Colonic mucosa (tissue), 4 donors: ENCODE data around the gene PPP6R2. TPM values are rescaled to one million over a fixed set of nuclear protein-coding genes. Genes with fewer than 3 reads are reported as not detected.
"Not testable (repeated sequence)": the region's sequence is repeated elsewhere in the genome, so short reads cannot be mapped to it uniquely, and the experiment has no call there.

Experiments used
- DNase-seq: peaks from one replicate; pipeline ENCODE4 v3.0.0-alpha.2; 2020
- H3K27ac ChIP-seq: fragments of 200-600 bp; one replicate; pipeline ENCODE4 v1.8.0; 2021
- H3K27me3 ChIP-seq: fragments of 200-600 bp; one replicate; pipeline ENCODE4 v1.8.0; 2021
- H3K36me3 ChIP-seq: fragments of 200-600 bp; one replicate; pipeline ENCODE4 v1.8.0; 2021
- H3K4me1 ChIP-seq: fragments of 200-600 bp; one replicate; pipeline ENCODE4 v1.8.0; 2021; ENCODE audit warnings: mild to moderate bottlenecking
- H3K4me3 ChIP-seq: fragments of 200-600 bp; one replicate; pipeline ENCODE4 v1.8.0; 2021
- H3K9ac ChIP-seq, 2 donors: one replicate each; pipeline ENCODE4 v1.7.0; 2013; ENCODE audit warnings: control low read depth in 2 of 2, low read depth in 2 of 2, low read length in 2 of 2
- H3K9me3 ChIP-seq: fragments of 200-600 bp; one replicate; pipeline ENCODE4 v1.8.0; 2021
- intact Hi-C: fragments of 100-400 bp; cut with DNase I; formaldehyde crosslinking; loops from one replicate; pipeline ENCODE4 v1.14.1; 2022
- total RNA-seq, 2 donors: library from RNA; stranded (reverse); fragmentation: NEBNext Ultra II Directional in 1 of 2; extraction: Animal tissue kit (Norgen Biotek cat#: 25700) in 1 of 2; gene quantifications; one replicate each; pipeline ENCODE4 v1.2.1, GENCODE V29; 2021
- TF ChIP-seq, protein P1 (sequence below): fragments of 200-600 bp; IDR thresholded peaks from one replicate; pipeline ENCODE4 v1.8.0; 2022; ENCODE audit warnings: antibody characterized with exemption, mild to moderate bottlenecking
- donor health status: healthy.
- donor health status: DM: no; HTN: no; CAD: no.
- donor health status: DM: no; HTN: no; CAD: no.

PPP6R2 gene
- total RNA-seq, 2 donors from 2014 or later = 34.1 to 55.9 TPM

DNA sequence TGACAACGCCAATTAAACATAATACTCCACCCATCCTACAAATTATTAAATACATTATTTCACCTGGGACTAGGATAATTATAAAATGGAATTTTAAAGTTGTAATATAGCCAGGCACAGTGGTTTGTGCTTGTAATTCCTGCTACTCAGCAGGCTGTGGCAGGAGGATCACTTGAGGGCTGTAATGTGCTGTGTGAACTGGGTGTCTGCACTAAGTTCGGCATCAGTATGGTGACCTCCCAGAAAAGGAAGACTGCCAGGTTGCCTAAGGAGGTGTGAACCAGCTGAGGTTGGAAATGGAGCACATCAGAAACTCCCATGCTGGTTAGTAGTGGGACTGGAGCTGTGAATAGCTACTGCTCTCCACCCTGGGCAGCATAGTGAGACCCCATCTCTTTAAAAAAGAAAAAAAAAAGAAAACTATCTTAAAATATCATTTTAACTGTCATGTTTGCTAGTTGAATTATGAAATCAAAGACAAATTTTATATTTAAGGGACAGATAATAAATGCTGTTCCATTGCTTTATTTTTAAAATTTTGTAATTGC is 28.0 kb downstream of the PPP6R2 start:
- H3K36me3 ChIP-seq = peaks cover 4% of the 10 kb centered on the region
- H3K4me3 ChIP-seq = no peak overlapping the region
- H3K4me1 ChIP-seq = no peaks in the 10 kb centered on the region
- H3K9ac ChIP-seq = no peak overlapping the region
- no peaks in the 10 kb centered on the region for H3K9me3 ChIP-seq
- intact Hi-C loops = no loop called here
- TF ChIP-seq, protein P1, sequence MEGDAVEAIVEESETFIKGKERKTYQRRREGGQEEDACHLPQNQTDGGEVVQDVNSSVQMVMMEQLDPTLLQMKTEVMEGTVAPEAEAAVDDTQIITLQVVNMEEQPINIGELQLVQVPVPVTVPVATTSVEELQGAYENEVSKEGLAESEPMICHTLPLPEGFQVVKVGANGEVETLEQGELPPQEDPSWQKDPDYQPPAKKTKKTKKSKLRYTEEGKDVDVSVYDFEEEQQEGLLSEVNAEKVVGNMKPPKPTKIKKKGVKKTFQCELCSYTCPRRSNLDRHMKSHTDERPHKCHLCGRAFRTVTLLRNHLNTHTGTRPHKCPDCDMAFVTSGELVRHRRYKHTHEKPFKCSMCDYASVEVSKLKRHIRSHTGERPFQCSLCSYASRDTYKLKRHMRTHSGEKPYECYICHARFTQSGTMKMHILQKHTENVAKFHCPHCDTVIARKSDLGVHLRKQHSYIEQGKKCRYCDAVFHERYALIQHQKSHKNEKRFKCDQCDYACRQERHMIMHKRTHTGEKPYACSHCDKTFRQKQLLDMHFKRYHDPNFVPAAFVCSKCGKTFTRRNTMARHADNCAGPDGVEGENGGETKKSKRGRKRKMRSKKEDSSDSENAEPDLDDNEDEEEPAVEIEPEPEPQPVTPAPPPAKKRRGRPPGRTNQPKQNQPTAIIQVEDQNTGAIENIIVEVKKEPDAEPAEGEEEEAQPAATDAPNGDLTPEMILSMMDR = no peak
- H3K27ac ChIP-seq = no peak overlapping the region
- no peaks in the 10 kb centered on the region for H3K27me3 ChIP-seq
- no peak for DNase-seq

DNA sequence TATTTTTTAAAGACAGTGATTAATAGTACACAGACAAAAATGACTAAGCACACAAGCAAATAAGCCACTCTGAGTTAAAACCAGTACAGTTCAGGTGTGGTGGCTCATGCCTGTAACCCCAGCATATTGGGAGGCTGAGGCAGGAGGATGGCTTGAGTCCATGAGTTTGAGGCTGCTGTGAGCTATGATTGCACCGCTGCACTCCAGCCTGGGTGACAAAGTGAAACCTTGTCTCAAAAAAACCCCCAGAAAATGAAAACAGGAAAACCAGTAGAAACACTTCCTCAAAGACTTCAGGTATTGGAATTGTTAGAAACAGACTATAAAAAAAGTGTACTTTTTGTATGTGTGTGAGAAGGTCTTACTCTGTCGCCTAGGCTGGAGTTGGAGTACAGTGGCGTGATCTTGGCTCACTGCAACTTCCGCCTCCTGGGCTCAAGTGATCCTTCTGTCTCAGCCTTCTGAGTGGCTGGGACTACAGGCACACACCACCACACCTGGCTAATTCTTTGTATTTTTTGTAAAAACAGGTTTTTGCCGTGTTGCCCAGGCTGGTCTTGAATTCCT is 33.0 kb downstream of the PPP6R2 start:
- Histone ChIP-seq H3K27ac (no peak overlapping the region), H3K27me3 (no peaks in the 10 kb centered on the region), H3K4me3 (no peak overlapping the region), H3K36me3 (peaks cover 4% of the 10 kb centered on the region), H3K4me1 (no peaks in the 10 kb centered on the region), H3K9me3 (no peaks in the 10 kb centered on the region), H3K9ac (no peak overlapping the region)
- TF ChIP-seq, protein P1 = no peak
- no peak for DNase-seq
- intact Hi-C loops = no loop called here

DNA sequence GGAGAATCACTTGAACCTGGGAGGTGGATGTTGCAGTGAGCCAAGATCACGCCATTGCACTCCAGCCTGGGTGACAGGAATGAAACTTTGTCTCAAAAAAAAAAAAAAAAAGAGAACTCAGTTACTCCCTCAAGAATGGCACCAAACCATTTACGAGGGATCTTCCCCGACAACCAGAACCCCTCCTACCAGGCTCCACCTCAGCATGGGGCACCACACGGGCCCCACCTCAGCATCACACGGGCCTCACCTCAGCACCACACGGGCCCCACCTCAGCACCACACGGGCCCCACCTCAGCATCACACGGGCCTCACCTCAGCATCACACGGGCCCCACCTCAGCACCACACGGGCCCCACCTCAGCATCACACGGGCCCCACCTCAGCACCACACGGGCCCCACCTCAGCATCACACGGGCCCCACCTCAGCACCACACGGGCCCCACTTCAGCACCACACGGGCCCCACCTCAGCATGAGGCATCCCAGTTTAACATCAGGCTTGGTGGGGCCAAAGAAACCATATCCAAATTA is 38.0 kb downstream of the PPP6R2 start:
- H3K4me1 ChIP-seq = not testable (repeated sequence)

GRCh38 chr22:50396751-50397370 is 53.7 kb downstream of the PPP6R2 start:
- Histone ChIP-seq H3K9ac (no peak overlapping the region), H3K27me3 (no peaks in the 10 kb centered on the region), H3K4me3 (no peak overlapping the region), H3K4me1 (peaks cover 6% of the 10 kb centered on the region), H3K9me3 (no peaks in the 10 kb centered on the region), H3K36me3 (no peaks in the 10 kb centered on the region), H3K27ac (peak overlapping the region; percentile 5)
- peak; percentile 45 for DNase-seq
- TF ChIP-seq, protein P1 = no peak
- intact Hi-C loops = no loop called here

More for the DNA sequence above, 38.0 kb downstream of the PPP6R2 start:
- DNase-seq, H3K4me3 ChIP-seq, H3K36me3 ChIP-seq, H3K9ac ChIP-seq, intact Hi-C loops, H3K27me3 ChIP-seq, H3K27ac ChIP-seq, H3K9me3 ChIP-seq: not testable (repeated sequence)

DNA sequence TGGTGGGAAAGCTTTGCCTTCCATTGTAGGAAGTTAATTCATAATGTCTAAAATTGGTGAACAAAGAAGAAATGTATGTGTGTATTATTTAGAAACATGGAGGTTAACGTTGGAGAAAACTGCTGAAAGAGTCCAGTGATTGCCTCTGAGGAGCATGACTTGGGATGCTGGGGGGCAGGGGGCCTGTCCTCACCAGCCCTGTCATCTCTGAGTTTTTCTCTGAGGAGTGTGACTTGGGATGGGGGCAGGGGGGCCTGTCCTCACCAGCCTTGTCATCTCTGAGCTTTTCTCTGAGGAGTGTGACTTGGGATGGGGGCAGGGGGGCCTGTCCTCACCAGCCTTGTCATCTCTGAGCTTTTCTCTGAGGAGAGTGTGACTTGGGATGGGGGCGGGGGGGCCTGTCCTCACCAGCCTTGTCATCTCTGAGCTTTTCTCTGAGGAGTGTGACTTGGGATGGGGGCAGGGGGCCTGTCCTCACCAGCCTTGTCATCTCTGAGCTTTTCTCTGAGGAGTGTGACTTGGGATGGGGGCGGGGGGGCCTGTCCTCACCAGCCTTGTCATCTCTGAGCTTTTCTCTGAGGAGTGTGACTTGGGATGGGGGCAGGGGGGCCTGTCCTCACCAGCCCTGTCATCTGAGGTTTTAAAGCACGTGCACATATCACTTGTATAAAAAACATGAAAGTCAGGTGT is 54.4 kb downstream of the PPP6R2 start:
- H3K27ac ChIP-seq = peak overlapping the region; percentile 5
- H3K9me3 ChIP-seq, intact Hi-C loops, H3K4me3 ChIP-seq, H3K4me1 ChIP-seq, H3K27me3 ChIP-seq, DNase-seq, H3K36me3 ChIP-seq, H3K9ac ChIP-seq: not testable (repeated sequence)

- peak overlapping the region; percentile 36 for H3K27ac ChIP-seq
- intact Hi-C loops = no loop called here
Measured at GRCh38 chr22:50398831-50399648, 55.9 kb downstream of the PPP6R2 start.

More at GRCh38 chr22:50398831-50399648, 55.9 kb downstream of the PPP6R2 start:
- Histone ChIP-seq H3K9ac (no peak overlapping the region), H3K36me3 (no peaks in the 10 kb centered on the region), H3K9me3 (no peaks in the 10 kb centered on the region), H3K27me3 (no peaks in the 10 kb centered on the region), H3K4me1 (peaks cover 6% of the 10 kb centered on the region), H3K4me3 (no peak overlapping the region)
- no peak for DNase-seq
- TF ChIP-seq, protein P1 = no peak
